Heart left ventricle (tissue), 16 donors: Measurements from ENCODE around the gene USO1. TPM values are rescaled to one million over a fixed set of nuclear protein-coding genes. Genes with fewer than 3 reads are reported as not detected.
"Not testable (repeated sequence)": the region's sequence is repeated elsewhere in the genome, so short reads cannot be mapped to it uniquely, and the experiment has no call there.

Experiments used
- ATAC-seq, 4 donors: fragments of 200-7000 bp; cut with Tn5 transposase; one replicate each; pipeline ENCODE4 v1.9.1; 2020 to 2022; ENCODE audit warnings: moderate library complexity in 4 of 4, mild to moderate bottlenecking in 3 of 4, moderate number of reproducible peaks in 1 of 4
- DNase-seq, 5 donors: peaks; one replicate each; pipeline ENCODE4 v3.0.0-alpha.2; 2020
- H3K27ac ChIP-seq, 12 donors: fragments of 200-600 bp; sonication (generic) in 4 of 12; one replicate each; pipeline versions ENCODE4 v1.5.0 to v1.8.0; 2016 to 2022; ENCODE audit warnings: mild to moderate bottlenecking in 2 of 12
- H3K27me3 ChIP-seq, 9 donors: fragments of 200-600 bp; sonication (generic) in 2 of 9; one replicate each; pipeline versions ENCODE4 v1.5.1 to v1.8.0; 2016 to 2022; ENCODE audit warnings: mild to moderate bottlenecking in 3 of 9
- H3K36me3 ChIP-seq, 9 donors: fragments of 200-600 bp; sonication (generic) in 2 of 9; one replicate each; pipeline versions ENCODE4 v1.5.0 to v1.8.0; 2018 to 2022; ENCODE audit warnings: mild to moderate bottlenecking in 2 of 9
- H3K4me1 ChIP-seq, 12 donors: fragments of 200-600 bp; sonication (generic) in 4 of 12; one replicate each; pipeline versions ENCODE4 v1.5.0 to v1.8.0; 2016 to 2022; ENCODE audit warnings: mild to moderate bottlenecking in 3 of 12
- H3K4me3 ChIP-seq, 12 donors: fragments of 200-600 bp; sonication (generic) in 4 of 12; one replicate each; pipeline versions ENCODE4 v1.5.0 to v1.8.0; 2017 to 2022; ENCODE audit warnings: mild to moderate bottlenecking in 9 of 12, moderate library complexity in 4 of 12
- H3K9me3 ChIP-seq, 12 donors: fragments of 200-600 bp; sonication (generic) in 4 of 12; one replicate each; pipeline versions ENCODE4 v1.5.0 to v1.8.0; 2016 to 2022; ENCODE audit warnings: mild to moderate bottlenecking in 1 of 12
- POLR2A ChIP-seq, 2 donors: fragments of 450-650 bp; IDR thresholded peaks; one replicate each; pipeline ENCODE4 v1.6.1; 2017; ENCODE audit warnings: antibody characterized with exemption in 2 of 2, mild to moderate bottlenecking in 2 of 2, moderate library complexity in 2 of 2
- WGBS, 4 donors: extraction: QIAGEN DNeasy Blood & Tissue Kit in 2 of 4; methylation state at CpG; one replicate each; pipeline versions ENCODE4 v1.1.5 to v1.1.7; 2013 to 2018; 5-methylcytosine and 5-hydroxymethylcytosine counted together
- intact Hi-C, 10 donors: fragments of 100-400 bp; cut with DNase I; formaldehyde crosslinking; loops; one replicate each; pipeline versions ENCODE4 v1.11.1 to v1.14.2; 2022
- polyA plus RNA-seq, 2 donors: library from polyadenylated mRNA; stranded (reverse); fragments of 200-250 nt; gene quantifications; one replicate each; pipeline ENCODE4 v1.2.3, GENCODE V29; 2013
- total RNA-seq, 9 donors: library from RNA; depleted of rRNA in 2 of 9; stranded (reverse); fragments of >200 nt in 2 of 9; fragmentation: NEBNext Ultra II Directional in 3 of 9; extraction: Animal tissue kit (Norgen Biotek cat#: 25700) in 3 of 9; gene quantifications; one replicate each; pipeline versions ENCODE4 v1.1.0 to v1.2.4, GENCODE V29; 2016 to 2023
- TF ChIP-seq, protein P1 (sequence below), 12 donors: fragments of 200-600 bp; sonication (generic) in 4 of 12; IDR thresholded peaks; one replicate each; pipeline versions ENCODE4 v1.5.0 to v1.8.0; 2018 to 2022; ENCODE audit warnings: antibody characterized with exemption in 12 of 12, mild to moderate bottlenecking in 5 of 12
- donor health status: ischemic (EF 13 %, LVEDD 7.1; RV severe dilation, severe dysfunction).
- donor health status: healthy with polysubstance abuse.
- donor health status: DM: no; HTN: yes; CAD: no.
- donor health status: DM: no; HTN: no; CAD: no.
- donor health status: ischemic (EF 25% LVEDD 6.9; RV normal size, moderate dysfunction).
- donor health status: ischemic (EF 25% LVEDD 5.7; RV mildly dilated, moderate dysfunction).
- donor health status: healthy.
- donor health status: DM: yes; HTN: yes; CAD: no.
- donor health status: ischemic (EF 35%, LVEDD 5.7; RV mildly dilated, moderate dysfunction).
- donor health status: nonischemic (EF 11% LVEDD 7.7; RV severe dilation, severe dysfunction).
- donor health status: DM: yes; HTN: yes; CAD: no.
- donor health status: PGD.
- donor health status: ischemic (EF 29% LVEDD 5.4; RV normal size, mild dysfunction).
- donor health status: nonischemic (EF 23%, LVEDD 6.1; RV moderate dilation, normal function).

USO1 gene
- total and polyA plus RNA-seq, 11 donors = 28.6 to 87.1 (median 77.0) TPM

DNA sequence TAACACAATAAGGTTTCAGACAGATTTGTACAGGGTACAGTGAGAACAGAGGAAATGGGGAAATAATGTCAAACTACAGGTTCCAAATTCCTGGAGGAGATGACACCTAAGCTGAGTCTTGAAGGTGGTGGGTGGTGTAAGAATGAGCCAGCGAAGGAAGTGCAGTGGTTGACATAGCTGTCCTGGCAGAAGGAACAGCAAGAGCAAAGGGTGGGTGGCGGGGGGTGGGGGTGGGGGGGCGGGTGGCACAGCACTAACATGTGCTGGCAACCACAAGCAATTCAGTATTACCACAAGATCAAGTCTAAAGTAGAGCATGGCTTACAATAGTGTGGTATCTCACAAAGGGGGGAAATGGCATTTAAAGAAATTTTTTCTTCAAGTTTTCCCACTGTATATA lies 38.0 kb upstream of the USO1 start:
- H3K4me1 ChIP-seq = peaks cover 0 to 9% (median 0%) of the 10 kb centered on the region in 12 donors
- no peaks in the 10 kb centered on the region for H3K27me3 ChIP-seq
- H3K4me3 ChIP-seq = no peak overlapping the region
- intact Hi-C loops = no loop called here
- peak overlapping the region in 2 of 12 donors; percentile 60 to 62 for H3K27ac ChIP-seq
- DNase-seq = no peak
- WGBS, 4 donors = 68 to 86% (median 78%) methylated on average over 3 of the region's 3 CpGs
- no peak for TF ChIP-seq POLR2A (IDR thresholded peaks at IDR 0.05)
- TF ChIP-seq, protein P1, sequence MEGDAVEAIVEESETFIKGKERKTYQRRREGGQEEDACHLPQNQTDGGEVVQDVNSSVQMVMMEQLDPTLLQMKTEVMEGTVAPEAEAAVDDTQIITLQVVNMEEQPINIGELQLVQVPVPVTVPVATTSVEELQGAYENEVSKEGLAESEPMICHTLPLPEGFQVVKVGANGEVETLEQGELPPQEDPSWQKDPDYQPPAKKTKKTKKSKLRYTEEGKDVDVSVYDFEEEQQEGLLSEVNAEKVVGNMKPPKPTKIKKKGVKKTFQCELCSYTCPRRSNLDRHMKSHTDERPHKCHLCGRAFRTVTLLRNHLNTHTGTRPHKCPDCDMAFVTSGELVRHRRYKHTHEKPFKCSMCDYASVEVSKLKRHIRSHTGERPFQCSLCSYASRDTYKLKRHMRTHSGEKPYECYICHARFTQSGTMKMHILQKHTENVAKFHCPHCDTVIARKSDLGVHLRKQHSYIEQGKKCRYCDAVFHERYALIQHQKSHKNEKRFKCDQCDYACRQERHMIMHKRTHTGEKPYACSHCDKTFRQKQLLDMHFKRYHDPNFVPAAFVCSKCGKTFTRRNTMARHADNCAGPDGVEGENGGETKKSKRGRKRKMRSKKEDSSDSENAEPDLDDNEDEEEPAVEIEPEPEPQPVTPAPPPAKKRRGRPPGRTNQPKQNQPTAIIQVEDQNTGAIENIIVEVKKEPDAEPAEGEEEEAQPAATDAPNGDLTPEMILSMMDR (IDR thresholded peaks at IDR 0.05) = no peak
- peaks cover 0 to 7% (median 0%) of the 10 kb centered on the region in 9 donors for H3K36me3 ChIP-seq
- ATAC-seq = no peak
- H3K9me3 ChIP-seq = peaks cover 0 to 5% (median 0%) of the 10 kb centered on the region in 12 donors

DNA sequence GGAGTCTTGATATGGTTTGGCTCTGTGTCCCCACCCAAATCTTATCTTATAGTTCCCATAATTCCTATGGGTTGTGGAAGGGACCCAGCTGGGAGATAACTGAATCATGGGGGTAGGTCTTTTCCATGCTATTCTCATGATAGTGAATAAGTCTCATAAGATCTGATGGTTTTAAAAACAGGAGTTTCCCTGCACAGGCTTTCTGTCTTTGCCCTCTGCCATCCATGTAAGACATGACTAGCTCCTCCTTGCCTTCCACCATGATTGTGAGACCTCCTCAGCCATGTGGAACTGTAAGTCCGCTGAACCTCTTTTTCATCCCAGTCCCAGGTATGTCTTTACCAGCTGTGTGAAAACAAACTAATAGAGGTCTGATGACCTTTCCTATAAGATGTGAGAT lies 37.3 kb upstream of the USO1 start:
- H3K27ac ChIP-seq, H3K9me3 ChIP-seq, ATAC-seq, intact Hi-C loops, DNase-seq, H3K36me3 ChIP-seq, H3K4me3 ChIP-seq, H3K4me1 ChIP-seq, H3K27me3 ChIP-seq: not testable (repeated sequence)
- 96 to 100% (median 98%) methylated on average over 1 of the region's 1 CpG for WGBS, 4 donors

DNA sequence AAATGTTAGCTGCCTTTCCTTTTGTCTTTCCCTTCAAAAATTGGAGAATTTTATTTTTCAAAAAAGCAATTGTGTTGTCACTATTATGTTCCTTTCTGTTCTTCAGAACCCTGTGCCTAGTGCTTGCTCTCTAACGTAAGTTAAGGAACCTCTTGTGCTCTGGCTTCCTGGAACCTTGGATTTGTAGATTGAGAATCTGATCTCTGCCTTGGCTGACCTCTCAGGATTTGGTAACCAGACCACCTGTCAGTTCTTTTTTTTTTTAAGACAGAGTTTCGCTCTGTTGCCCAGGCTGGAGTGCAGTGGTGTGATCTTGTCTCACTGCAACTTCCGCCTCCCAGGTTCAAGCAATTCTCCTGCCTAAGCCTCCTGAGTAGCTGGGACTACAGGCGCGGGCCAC lies 32.3 kb upstream of the USO1 start:
- H3K36me3 ChIP-seq = peaks cover 0 to 17% (median 0%) of the 10 kb centered on the region in 9 donors
- DNase-seq, H3K27me3 ChIP-seq, intact Hi-C loops, H3K27ac ChIP-seq, ATAC-seq, H3K4me3 ChIP-seq, H3K9me3 ChIP-seq: not testable (repeated sequence)
- H3K4me1 ChIP-seq = peaks cover 0 to 16% (median 0%) of the 10 kb centered on the region in 12 donors
- WGBS, 4 donors = 96 to 100% (median 97%) methylated on average over 5 of the region's 5 CpGs

DNA sequence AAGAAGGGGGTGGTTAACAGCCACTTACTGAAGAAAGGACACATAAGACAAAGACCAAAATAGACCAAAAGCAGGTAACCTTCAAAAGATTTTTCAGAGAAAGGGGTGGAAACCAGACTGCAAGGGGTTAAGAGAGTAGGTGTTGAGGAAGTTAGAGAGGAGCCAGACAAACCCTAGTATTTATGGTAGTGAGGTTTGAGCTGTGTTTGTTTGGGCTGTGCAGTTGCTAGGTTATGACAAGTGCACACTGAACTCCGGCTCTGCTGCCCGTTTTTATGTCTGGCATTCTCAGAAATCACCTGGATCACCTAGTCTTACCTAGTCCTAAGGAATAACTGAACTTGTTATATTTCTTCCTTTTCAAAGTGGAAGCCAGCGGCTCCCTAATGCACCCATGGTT lies 28.3 kb upstream of the USO1 start:
- H3K27ac ChIP-seq = peak overlapping the region in 7 of 12 donors; percentile 29 to 91 (median 67)
- intact Hi-C loops = no loop called here
- peaks cover 0 to 10% (median 0%) of the 10 kb centered on the region in 9 donors for H3K36me3 ChIP-seq
- TF ChIP-seq, protein P1 (IDR thresholded peaks at IDR 0.05) = no peak
- no peak for TF ChIP-seq POLR2A (IDR thresholded peaks at IDR 0.05)
- H3K27me3 ChIP-seq = no peaks in the 10 kb centered on the region
- H3K4me3 ChIP-seq = no peak overlapping the region
- H3K4me1 ChIP-seq = peaks cover 0 to 16% (median 1%) of the 10 kb centered on the region in 12 donors
- WGBS, 4 donors = 38 to 47% (median 43%) methylated on average over 3 of the region's 3 CpGs
- peak in 1 of 5 donors; percentile 46 for DNase-seq
- peak; percentile 79 to 95 (median 90) for ATAC-seq
- no peaks in the 10 kb centered on the region for H3K9me3 ChIP-seq

DNA sequence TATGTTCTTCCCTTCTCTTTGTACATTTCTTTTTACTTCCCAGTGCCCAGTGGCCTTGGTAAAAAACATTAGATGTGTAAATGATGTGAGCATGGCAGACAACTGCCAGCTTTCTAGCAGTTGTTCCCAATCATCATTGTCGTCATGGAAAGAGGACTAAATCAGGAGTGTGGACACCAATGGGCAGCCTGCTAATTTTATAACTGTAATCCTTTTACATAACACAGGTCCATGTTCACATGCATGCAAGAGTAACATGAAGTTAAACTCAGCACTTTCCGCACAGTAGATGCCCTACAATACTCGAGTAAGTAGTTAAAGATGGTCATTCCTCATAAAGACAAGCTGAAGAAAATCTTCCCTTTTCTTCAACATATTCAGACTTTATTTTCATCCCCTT lies 27.8 kb upstream of the USO1 start:
- intact Hi-C loops = no loop called here
- TF ChIP-seq, protein P1 (IDR thresholded peaks at IDR 0.05) = no peak
- TF ChIP-seq POLR2A (IDR thresholded peaks at IDR 0.05) = no peak
- peak; percentile 49 to 90 (median 76) for ATAC-seq

More for the DNA sequence above, 27.8 kb upstream of the USO1 start:
- Histone ChIP-seq H3K4me1 (peaks cover 0 to 16% (median 1%) of the 10 kb centered on the region in 12 donors), H3K4me3 (no peak overlapping the region), H3K9me3 (no peaks in the 10 kb centered on the region), H3K27ac (peak overlapping the region in 7 of 12 donors; percentile 29 to 91 (median 67)), H3K36me3 (peaks cover 0 to 10% (median 0%) of the 10 kb centered on the region in 9 donors), H3K27me3 (no peaks in the 10 kb centered on the region)
- 63 to 84% (median 81%) methylated on average over 3 of the region's 3 CpGs for WGBS, 4 donors
- DNase-seq = no peak
